HG02840 (cell line): ENCODE measurements around the gene PARD3B.

ENCODE experiments used
- ATAC-seq: cut with Tn5 transposase; IDR thresholded peaks from one replicate; pipeline ENCODE4 v1.9.1; 2021; ENCODE audit warnings: mild to moderate bottlenecking, moderate library complexity, moderate number of reproducible peaks; ENCODE audit not compliant: unreplicated experiment, low FRiP score

Gene PARD3B

DNA sequence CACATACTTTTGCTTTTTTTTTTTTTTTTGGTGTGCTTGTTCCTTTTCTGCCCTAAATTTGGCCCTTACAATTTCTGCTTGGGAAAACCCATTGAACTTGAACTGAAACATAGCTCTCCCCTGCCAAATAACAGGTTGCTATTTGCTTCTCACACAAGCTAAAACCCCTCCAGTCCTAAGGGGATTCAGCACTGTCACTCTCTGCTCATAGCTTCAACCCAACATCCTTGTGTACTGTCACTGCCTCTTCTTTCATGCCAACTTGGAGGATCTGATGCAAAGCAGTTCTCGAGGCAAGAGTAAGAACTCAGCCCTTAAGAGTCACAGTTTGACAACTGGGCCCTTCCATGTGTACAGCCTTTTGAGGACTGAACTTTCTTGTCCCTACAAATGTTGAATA lies 1106.4 kb downstream of the PARD3B start:
- no peak for ATAC-seq

DNA sequence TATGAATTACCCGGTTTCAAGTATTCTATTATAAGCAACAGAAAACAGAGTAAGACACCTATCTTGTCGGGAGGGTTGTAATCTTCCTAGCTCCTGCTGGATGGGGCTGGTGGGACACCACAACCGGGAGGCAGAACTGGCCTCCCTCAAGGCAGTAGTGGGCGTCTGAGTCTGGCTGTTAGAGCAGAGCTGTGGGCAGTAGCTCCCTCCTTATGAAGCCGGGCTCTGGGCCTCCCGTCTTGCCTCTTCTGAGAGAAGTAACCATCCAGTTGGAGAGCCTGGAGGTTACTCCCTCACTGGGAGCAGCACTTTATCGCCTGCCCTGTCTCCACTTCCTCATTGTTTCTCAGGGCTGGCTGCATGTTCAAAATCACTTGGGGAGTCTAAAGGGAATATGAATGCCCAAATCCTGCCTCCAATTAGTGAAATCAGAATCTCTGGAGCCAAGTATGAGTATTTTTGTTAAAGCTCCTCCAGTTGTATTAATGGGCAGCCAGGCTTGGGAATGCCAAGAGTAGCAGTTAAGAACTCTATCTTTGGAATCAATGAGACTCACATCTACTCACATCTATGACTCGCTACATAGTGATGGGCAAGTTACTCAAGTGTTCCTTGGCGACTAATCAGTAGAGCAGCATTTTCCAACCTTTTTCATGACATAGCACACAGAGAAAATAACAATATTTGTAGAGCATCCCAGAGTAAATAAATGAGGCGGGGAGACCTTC lies 1109.8 kb downstream of the PARD3B start:
- no peak for ATAC-seq

DNA sequence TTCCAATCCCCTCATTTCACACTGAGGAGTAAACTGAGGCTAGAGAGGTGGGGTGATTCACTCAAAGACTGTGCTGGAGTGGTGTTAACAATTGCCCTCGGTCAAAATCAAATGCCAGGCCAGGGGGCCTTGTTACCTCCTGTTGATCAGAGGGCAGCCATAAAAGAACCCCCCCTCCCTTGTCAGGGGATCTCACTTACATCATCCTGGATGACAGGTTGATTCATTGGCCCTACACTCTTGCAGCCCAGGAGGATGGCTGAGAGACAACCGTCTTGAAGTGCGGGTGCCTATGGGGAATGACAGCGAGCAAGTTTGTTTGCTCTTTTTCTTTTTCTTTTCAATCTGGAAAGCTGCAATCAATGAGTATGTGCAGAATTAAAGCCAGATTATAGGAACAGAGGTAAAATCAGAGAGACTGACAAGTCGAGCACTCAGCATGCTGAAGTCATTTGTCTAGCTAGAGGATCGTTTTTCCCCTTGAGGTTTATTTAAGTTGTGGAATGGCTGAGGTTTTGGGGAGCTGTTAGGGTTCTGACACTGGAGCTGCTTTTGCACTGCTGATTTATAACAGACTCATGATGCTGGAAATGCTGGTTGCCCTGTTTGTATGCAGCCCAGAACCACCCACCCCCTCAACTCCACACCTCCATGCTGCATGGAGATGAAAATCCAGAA lies 1110.6 kb downstream of the PARD3B start:
- no peak for ATAC-seq

DNA sequence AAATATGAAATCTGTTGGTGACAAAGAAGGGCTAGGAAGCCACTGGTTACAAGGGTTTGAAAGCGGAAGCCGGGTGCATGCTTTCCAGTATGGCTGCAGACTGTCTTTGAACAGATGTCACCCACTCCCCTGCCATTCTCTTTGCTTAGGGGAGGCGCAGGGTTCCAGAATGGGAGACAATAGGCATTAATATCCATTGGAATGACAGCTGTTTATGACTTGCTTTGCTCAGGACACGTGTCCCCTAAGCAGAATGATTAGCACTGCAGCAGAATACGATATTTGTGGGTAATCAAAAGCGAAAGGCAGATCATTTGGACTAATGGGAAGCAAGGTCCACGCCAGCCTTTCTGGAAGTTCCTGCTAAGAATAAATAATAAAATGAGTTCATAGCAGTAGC lies 1111.2 kb downstream of the PARD3B start:
- ATAC-seq = no peak

DNA sequence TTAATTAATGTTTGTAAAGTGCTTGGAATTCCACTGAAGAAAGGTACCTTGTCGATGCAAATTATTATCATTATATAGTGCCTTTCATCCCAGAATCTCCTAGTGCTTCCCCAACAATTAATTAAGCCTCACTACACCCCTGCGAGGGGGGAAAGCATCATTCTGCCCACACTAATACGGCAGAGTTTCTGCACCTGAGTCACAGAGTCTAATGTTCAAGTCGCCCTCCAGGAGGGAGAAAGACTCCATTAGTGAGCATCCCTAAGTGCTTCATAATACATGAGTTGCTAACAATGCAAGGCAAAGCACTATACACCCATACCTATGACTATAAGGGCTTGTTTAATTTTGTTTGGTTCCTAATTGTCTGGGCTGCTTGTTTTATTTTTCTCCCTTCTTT lies 1111.7 kb downstream of the PARD3B start:
- ATAC-seq = no peak

DNA sequence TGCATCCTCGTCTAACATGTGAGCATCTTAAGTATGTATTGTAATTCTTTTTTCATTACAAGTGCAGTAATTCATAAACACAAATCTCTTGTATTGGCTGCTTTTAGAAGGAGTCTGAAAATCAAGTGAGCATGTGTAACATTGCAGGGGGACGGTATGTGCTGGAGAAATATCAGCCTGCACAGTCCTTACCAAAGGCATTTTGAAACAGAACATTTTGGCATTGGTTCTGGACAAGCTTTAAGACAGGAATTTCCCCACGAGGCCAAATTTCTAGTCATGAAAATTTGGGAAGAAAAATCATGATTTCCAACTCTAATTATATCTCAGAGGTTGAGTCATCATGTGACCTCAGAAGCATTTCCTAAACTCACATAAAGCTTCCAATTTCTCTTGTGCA lies 1112.3 kb downstream of the PARD3B start:
- no peak for ATAC-seq

DNA sequence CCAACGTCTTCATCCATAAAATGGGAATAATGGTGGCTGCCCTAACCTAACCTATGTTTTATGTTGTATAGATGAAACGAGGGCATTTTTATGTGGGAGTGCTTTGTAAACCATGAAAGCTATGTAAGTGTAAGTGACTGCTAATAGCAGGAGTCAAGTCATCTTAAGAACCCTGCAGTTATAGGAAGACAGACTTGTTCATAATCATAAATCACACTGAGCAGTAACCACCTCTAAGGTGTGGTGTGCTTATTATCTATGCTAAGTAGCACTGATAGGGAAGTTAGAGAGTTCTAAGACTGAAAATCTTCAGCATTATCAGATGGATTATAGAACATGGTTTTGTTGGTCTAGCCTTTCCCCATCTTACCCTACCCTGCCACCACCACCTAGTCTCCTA lies 1112.8 kb downstream of the PARD3B start:
- ATAC-seq = no peak

DNA sequence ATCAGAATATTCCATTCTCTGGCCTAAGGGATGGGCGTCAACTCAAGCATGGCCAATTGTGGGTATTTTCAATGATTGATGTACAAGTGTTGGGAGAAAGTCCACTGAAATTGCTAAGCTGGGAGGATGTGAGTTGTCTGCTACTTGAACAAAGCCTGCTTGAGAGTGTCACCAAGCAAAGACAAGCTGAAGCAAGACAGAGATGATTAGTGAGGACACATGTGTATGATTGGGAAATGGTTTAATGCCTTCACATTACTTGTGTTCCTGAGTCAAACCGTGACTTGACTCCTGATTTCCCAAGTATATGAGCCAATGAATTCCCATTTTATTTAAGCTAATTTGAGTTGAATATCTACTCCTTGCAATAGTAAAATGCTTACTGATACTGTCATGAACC lies 1113.3 kb downstream of the PARD3B start:
- ATAC-seq = no peak

DNA sequence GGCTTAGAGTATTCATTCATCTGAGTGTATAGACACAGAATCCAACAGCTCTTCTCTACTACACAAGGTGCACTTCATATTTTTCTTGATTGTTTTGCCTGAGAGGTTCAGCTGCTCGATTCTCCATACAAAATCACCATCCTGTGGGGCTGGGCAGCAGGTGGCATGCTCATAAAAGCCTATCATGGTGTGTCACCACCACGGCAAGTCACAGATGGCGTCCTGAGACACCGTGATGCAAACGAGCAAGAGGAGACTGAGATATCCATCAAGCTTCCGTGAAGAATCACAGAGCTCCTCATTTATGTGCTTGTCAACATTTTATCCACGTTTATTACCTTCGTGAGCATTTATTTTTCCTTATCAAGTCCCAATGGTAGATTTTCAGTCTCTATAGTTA lies 1114.6 kb downstream of the PARD3B start:
- ATAC-seq = no peak

DNA sequence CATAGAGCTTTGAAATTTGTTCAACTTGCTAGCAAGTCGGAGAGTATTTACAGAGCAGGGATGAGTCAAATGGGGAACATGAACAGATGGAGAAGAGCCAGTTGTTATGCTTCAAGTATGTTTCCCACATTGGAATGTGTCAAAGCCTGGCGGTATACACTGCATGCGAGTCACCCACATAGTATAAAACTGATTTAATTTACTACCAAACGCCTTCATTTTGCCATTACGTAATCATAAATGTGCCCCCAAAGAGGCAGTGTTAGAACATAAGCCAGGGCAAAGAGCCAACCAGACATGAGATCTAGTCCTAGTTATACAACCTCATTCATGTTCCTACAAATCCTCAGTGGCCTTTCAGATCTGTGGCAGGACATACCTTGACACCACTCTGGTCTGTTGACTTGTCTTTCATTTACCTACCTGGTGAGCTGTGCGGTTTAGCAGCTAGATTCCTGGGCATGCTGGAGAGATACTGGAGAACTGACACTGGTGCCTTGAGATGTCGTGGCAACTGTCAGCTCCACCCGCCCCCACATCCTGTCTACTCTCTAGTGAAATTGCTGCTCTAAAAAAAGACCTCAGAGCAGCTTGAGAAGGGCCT lies 1115.3 kb downstream of the PARD3B start:
- ATAC-seq = no peak

DNA sequence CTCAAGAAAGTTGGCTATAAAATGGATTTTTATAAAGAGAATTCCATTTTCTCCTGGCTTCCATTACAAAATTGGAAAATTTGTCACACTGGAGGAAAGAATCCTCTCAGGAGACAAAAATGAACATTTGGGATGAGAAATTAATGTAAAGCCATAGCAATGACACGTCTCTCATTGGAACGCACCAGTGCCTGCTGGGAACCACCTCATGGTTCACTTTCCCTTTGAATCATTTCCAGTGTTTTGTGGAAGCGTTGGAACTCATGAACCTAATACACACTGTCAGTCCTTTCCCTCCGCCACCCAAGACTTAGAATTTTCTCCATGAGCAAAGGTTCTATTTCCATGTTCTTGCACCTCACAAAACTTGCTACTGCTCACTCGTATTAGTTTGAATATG lies 1116.0 kb downstream of the PARD3B start:
- no peak for ATAC-seq

DNA sequence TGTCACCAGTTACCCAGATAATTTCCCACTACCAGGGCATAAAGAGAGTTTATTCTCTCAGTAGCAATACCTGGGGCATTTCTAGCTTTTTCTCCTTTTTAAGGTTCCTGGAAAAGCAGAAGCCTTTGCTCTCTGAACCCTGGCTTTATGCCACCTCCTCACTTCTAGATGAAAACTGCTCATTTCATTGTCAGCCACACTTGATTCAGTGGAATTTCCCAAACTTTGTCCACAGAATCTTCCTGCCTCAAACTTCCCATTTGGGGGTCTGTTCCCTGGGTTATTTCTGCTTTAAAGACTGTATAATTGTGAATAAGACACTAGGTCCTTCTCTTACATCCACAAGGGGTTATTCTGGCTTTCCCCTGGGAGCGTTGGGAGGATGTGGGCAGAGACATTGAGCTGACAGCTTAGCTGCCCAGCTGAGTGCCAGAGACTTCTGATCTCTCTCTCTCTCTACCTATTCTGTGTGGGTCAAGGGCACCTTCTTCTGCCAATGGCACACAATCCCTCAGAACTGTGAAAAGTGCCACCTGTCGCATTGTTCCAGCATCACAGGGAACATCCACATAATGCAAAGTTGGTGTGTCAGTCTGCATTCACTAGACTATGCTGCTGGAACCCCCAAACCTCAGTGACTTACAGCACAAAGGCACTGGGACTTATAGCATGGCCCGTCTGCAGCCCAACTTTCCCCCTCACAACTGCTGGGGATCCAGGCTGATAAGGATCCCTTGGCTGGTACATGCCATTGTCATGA lies 1117.1 kb downstream of the PARD3B start:
- no peak for ATAC-seq

DNA sequence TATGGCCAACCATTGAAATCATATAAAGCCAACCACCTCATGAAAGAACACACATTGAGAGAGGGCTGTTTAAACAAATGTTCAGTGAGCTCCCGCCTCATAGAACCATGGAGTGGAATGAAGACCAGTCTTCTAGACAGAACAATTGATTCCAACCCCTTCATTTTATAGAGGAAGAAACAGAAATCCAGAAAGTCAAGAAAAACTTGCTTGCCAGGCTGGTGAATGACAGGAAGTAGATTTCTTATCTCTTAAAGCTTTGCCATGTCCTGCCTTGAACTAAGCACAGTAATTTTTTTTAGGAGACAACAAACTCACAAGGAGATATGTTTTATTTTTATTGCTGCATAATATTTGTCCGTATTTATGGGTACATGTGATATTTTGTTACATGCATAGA lies 1120.5 kb downstream of the PARD3B start:
- ATAC-seq = no peak
